ENCODE results near the gene TSBP1.

The TSBP1 gene

GRCh38 chr6:32396028-32396427 is 24.3 kb upstream of the TSBP1 start:
- DNase-seq (ENCODE audit: low read depth) = no peak
- TF ChIP-seq, protein P1, sequence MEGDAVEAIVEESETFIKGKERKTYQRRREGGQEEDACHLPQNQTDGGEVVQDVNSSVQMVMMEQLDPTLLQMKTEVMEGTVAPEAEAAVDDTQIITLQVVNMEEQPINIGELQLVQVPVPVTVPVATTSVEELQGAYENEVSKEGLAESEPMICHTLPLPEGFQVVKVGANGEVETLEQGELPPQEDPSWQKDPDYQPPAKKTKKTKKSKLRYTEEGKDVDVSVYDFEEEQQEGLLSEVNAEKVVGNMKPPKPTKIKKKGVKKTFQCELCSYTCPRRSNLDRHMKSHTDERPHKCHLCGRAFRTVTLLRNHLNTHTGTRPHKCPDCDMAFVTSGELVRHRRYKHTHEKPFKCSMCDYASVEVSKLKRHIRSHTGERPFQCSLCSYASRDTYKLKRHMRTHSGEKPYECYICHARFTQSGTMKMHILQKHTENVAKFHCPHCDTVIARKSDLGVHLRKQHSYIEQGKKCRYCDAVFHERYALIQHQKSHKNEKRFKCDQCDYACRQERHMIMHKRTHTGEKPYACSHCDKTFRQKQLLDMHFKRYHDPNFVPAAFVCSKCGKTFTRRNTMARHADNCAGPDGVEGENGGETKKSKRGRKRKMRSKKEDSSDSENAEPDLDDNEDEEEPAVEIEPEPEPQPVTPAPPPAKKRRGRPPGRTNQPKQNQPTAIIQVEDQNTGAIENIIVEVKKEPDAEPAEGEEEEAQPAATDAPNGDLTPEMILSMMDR (IDR thresholded peaks at IDR 0.05; ENCODE audit: control insufficient read depth, insufficient read depth, low read depth, low read length, missing control alignments) = no peak
- no peak overlapping the region for H3K4me3 ChIP-seq (ENCODE audit: control insufficient read depth, low read depth, low read length)

- no peak for DNase-seq (ENCODE audit: low read depth)
- no peak overlapping the region for H3K4me3 ChIP-seq (ENCODE audit: control insufficient read depth, low read depth, low read length)
- TF ChIP-seq, protein P1 (IDR thresholded peaks at IDR 0.05; ENCODE audit: control insufficient read depth, insufficient read depth, low read depth, low read length, missing control alignments) = no peak
Observed at GRCh38 chr6:32393665-32394420, 22.1 kb upstream of the TSBP1 start.

GRCh38 chr6:32391505-32391904 is 19.8 kb upstream of the TSBP1 start:
- no peak overlapping the region for H3K4me3 ChIP-seq (ENCODE audit: control insufficient read depth, low read depth, low read length)
- DNase-seq (ENCODE audit: low read depth) = no peak
- TF ChIP-seq, protein P1 (IDR thresholded peaks at IDR 0.05; ENCODE audit: control insufficient read depth, insufficient read depth, low read depth, low read length, missing control alignments) = no peak

GRCh38 chr6:32387589-32388340 is 16.1 kb upstream of the TSBP1 start:
- H3K4me3 ChIP-seq (ENCODE audit: control insufficient read depth, low read depth, low read length) = no peak overlapping the region
- no peak for DNase-seq (ENCODE audit: low read depth)

DNA sequence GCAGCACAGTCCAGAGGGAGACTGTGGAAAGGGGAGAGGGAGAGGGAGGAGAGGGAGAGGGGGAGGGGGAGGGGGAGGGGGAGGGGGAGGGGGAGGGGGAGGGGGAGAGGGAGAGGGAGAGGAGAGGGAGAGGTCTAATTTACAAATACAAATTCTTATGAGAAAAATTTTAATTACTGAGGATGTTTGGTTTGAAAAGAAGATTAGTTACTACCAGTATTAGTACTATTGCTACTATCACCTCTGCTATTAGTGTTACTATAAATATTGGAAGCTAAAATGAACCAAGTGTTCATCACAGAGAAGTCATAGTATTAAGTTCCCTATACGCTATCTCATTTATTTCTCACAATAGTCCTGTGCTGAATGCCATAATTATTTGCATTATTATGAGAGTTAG is 14.3 kb upstream of the TSBP1 start:
- no peak for DNase-seq (ENCODE audit: low read depth)

More at GRCh38 chr6:32387589-32388340, 16.1 kb upstream of the TSBP1 start:
- TF ChIP-seq, protein P1 (IDR thresholded peaks at IDR 0.05; ENCODE audit: control insufficient read depth, insufficient read depth, low read depth, low read length, missing control alignments) = no peak

GRCh38 chr6:32382757-32383420 is 11.2 kb upstream of the TSBP1 start:
- no peak overlapping the region for H3K4me3 ChIP-seq (ENCODE audit: control insufficient read depth, low read depth, low read length)
- TF ChIP-seq, protein P1 (IDR thresholded peaks at IDR 0.05; ENCODE audit: control insufficient read depth, insufficient read depth, low read depth, low read length, missing control alignments) = no peak
- DNase-seq (ENCODE audit: low read depth) = no peak

More for the DNA sequence above, 14.3 kb upstream of the TSBP1 start:
- no peak overlapping the region for H3K4me3 ChIP-seq (ENCODE audit: control insufficient read depth, low read depth, low read length)
- TF ChIP-seq, protein P1 (IDR thresholded peaks at IDR 0.05; ENCODE audit: control insufficient read depth, insufficient read depth, low read depth, low read length, missing control alignments) = no peak
